B cell (primary cell): ENCODE results near the gene WDSUB1. TPM values are rescaled to one million over a fixed set of nuclear protein-coding genes. Genes with fewer than 3 reads are reported as not detected.

ENCODE experiments used
- ATAC-seq: fragments of 200-7000 bp; cut with Tn5 transposase; one replicate; pipeline ENCODE4 v1.10.0; 2021; ENCODE audit warnings: low read depth, mild to moderate bottlenecking, moderate number of reproducible peaks, moderate library complexity
- CTCF ChIA-PET: fragments of 350-600 bp; sonication (Branson Sonifier 250); formaldehyde crosslinking; loops from one replicate; lab custom pipeline; 2021; ENCODE audit warnings: antibody characterized with exemption, inconsistent platforms; lab: Charles Lee
- POLR2A ChIA-PET: fragments of 350-600 bp; sonication (Branson Sonifier 250); formaldehyde crosslinking; loops from one replicate; lab custom pipeline; 2021; ENCODE audit warnings: antibody characterized with exemption; lab: Charles Lee
- DNase-seq: peaks from one replicate; pipeline ENCODE4 v3.0.0; 2013
- H2AFZ ChIP-seq: 2 replicates; pipeline ENCODE4 v1.6.1; 2012; ENCODE audit warnings: mild to moderate bottlenecking, low read depth, low read length; ENCODE audit not compliant: insufficient read depth, poor library complexity, severe bottlenecking
- H3K27ac ChIP-seq, 2 donors: 1 replicate in 1 of 2; 2 replicates in 1 of 2; pipeline ENCODE4 v1.5.1; 2012 to 2013; ENCODE audit warnings: low read length in 2 of 2, mild to moderate bottlenecking in 2 of 2, moderate library complexity in 1 of 2
- H3K27me3 ChIP-seq, 4 experiments: fragments of 200-600 bp in 1 of 4; sonication (generic) in 1 of 4; replicated peaks in 1 of 4; 1 replicate in 2 of 4; 2 replicates in 2 of 4; pipeline versions ENCODE4 v1.6.1 to v1.7.0; 2013 to 2016; ENCODE audit warnings: low read length in 3 of 4, mild to moderate bottlenecking in 2 of 4, mixed read lengths in 1 of 4, moderate library complexity in 1 of 4; ENCODE audit not compliant: insufficient read depth in 4 of 4, control insufficient read depth in 3 of 4; ENCODE audit errors: control extremely low read depth in 1 of 4
- H3K36me3 ChIP-seq, 2 experiments: replicated peaks in 1 of 2; 1 replicate in 1 of 2; 2 replicates in 1 of 2; pipeline versions ENCODE4 v1.6.1 to v1.7.1; 2013; ENCODE audit warnings: low read length in 1 of 2; ENCODE audit not compliant: insufficient read depth in 2 of 2, control insufficient read depth in 1 of 2; ENCODE audit errors: control extremely low read depth in 1 of 2, extremely low read depth in 1 of 2
- H3K4me1 ChIP-seq, 2 donors: fragments of 200-600 bp in 1 of 2; sonication (generic) in 1 of 2; 1 replicate in 1 of 2; 2 replicates in 1 of 2; pipeline versions ENCODE4 v1.5.1 to v1.6.1; 2013 to 2017; ENCODE audit warnings: low read length in 2 of 2; ENCODE audit not compliant: control insufficient read depth in 2 of 2, insufficient read depth in 2 of 2
- H3K4me2 ChIP-seq: replicated peaks from 2 replicates; pipeline ENCODE3; 2012; ENCODE audit warnings: mild to moderate bottlenecking, low read depth, low read length; ENCODE audit not compliant: poor library complexity, severe bottlenecking
- H3K4me3 ChIP-seq, 5 experiments: fragments of 200-600 bp in 1 of 5; sonication (generic) in 1 of 5; 1 replicate in 3 of 5; 2 replicates in 2 of 5; pipeline versions ENCODE4 v1.5.1 to v1.7.0; 2011 to 2016; ENCODE audit warnings: low read length in 4 of 5, mild to moderate bottlenecking in 4 of 5, low read depth in 2 of 5, control low read depth in 1 of 5, moderate library complexity in 1 of 5; ENCODE audit not compliant: insufficient read depth in 1 of 5; ENCODE audit errors: control extremely low read depth in 1 of 5, extremely low read depth in 1 of 5
- H3K79me2 ChIP-seq: fragments of 200-600 bp; sonication (generic); one replicate; pipeline ENCODE4 v1.6.0; 2016; ENCODE audit warnings: low read length; ENCODE audit not compliant: control insufficient read depth, insufficient read depth
- H3K9ac ChIP-seq: fragments of 200-600 bp; sonication (generic); 2 replicates; pipeline ENCODE4 v1.6.1; 2017; ENCODE audit warnings: mild to moderate bottlenecking, low read length, moderate library complexity
- H3K9me3 ChIP-seq, 3 donors: one replicate each; pipeline versions ENCODE4 v1.6.1 to v1.7.1; 2013; ENCODE audit warnings: low read length in 2 of 3; ENCODE audit not compliant: control insufficient read depth in 2 of 3, insufficient read depth in 1 of 3; ENCODE audit errors: control extremely low read depth in 1 of 3
- H4K20me1 ChIP-seq: 2 replicates; pipeline ENCODE4 v1.6.0; 2012; ENCODE audit warnings: mild to moderate bottlenecking, low read length; ENCODE audit not compliant: insufficient read depth, control insufficient read depth, poor library complexity, severe bottlenecking
- H3K27ac Mint-ChIP-seq: one replicate; pipeline ENCODE4 v1.8.0; 2021; ENCODE audit warnings: mixed read lengths
- H3K27me3 Mint-ChIP-seq: one replicate; pipeline ENCODE4 v1.8.0; 2021; ENCODE audit warnings: mixed read lengths
- H3K4me1 Mint-ChIP-seq: one replicate; pipeline ENCODE4 v1.8.0; 2021; ENCODE audit warnings: mixed read lengths
- H3K4me3 Mint-ChIP-seq: one replicate; pipeline ENCODE4 v1.8.0; 2021; ENCODE audit warnings: mixed read lengths
- H3K9me3 Mint-ChIP-seq: one replicate; pipeline ENCODE4 v1.8.0; 2022; ENCODE audit warnings: mixed read lengths; ENCODE audit not compliant: insufficient read depth
- CTCF ChIP-seq: fragments of 200-600 bp; IDR thresholded peaks from one replicate; pipeline ENCODE4 v1.8.0; 2022; ENCODE audit warnings: antibody characterized with exemption, mild to moderate bottlenecking
- EZH2 ChIP-seq: IDR thresholded peaks from 2 replicates; pipeline ENCODE4 v1.6.1; 2012; ENCODE audit warnings: borderline replicate concordance, low read depth, mild to moderate bottlenecking, moderate library complexity, low read length; ENCODE audit not compliant: insufficient read depth, poor library complexity, severe bottlenecking
- WGBS: methylation state at CpG from one replicate; pipeline ENCODE4 v1.1.5; 2013; ENCODE audit warnings: missing lambda C conversion rate; ENCODE audit not compliant: insufficient coverage; 5-methylcytosine and 5-hydroxymethylcytosine counted together
- intact Hi-C: fragments of 100-400 bp; cut with micrococcal nuclease; formaldehyde crosslinking; loops from one replicate; pipeline ENCODE4 v1.10.0; 2022
- polyA plus RNA-seq: library from polyadenylated mRNA; depleted of rRNA; stranded (reverse); fragments of >200 nt; gene quantifications from 2 replicates; pipeline ENCODE4 v1.2.3, GENCODE V29; 2012
- total RNA-seq, 2 donors: library from RNA; stranded (reverse); fragments of 120-200 nt in 1 of 2; gene quantifications; 1 replicate in 1 of 2; 2 replicates in 1 of 2; pipeline versions ENCODE4 v1.2.3 to v1.2.4, GENCODE V29; 2013 to 2022

The WDSUB1 gene
- total and polyA plus RNA-seq, 2 donors (not counting 1 experiment from before 2014, with no cell fraction given): 10.8 to 13.6 TPM

GRCh38 chr2:159202568-159203071, 83.9 kb downstream of the WDSUB1 start:
- POLR2A ChIA-PET: no interaction called here
- H3K9me3 Mint-ChIP-seq: no peaks in the 10 kb centered on the region
- no peaks in the 10 kb centered on the region for H3K36me3 ChIP-seq

More at GRCh38 chr2:159202568-159203071, 83.9 kb downstream of the WDSUB1 start:
- Histone ChIP-seq H3K9ac (no peak overlapping the region), H3K4me3 (no peak overlapping the region), H3K9me3 (no peaks in the 10 kb centered on the region), H3K4me2 (no peak overlapping the region), H3K27ac (no peak overlapping the region), H3K79me2 (no peaks in the 10 kb centered on the region), H3K27me3 (no peaks in the 10 kb centered on the region), H3K4me1 (peaks cover 0 to 3% of the 10 kb centered on the region in 2 donors), H2AFZ (no peak overlapping the region), H4K20me1 (no peaks in the 10 kb centered on the region)
- TF ChIP-seq EZH2: no peak
- TF ChIP-seq CTCF: no peak
- DNase-seq: no peak
- intact Hi-C loops: no loop called here
- peaks cover 7% of the 10 kb centered on the region for H3K4me1 Mint-ChIP-seq
- ATAC-seq: no peak
- 96% methylated on average over 4 of the region's 4 CpGs for WGBS
- no peak overlapping the region for H3K27ac Mint-ChIP-seq
- no peak overlapping the region for H3K4me3 Mint-ChIP-seq
- CTCF ChIA-PET: no interaction called here
- no peaks in the 10 kb centered on the region for H3K27me3 Mint-ChIP-seq
